ENCODE measurements around the gene RHOBTB3.

Gene RHOBTB3

GRCh38 chr5:95733107-95733665 lies 2.0 kb downstream of the RHOBTB3 start:
- DNase-seq: no peak

- no peak for DNase-seq
These were observed 3.1 kb downstream of the RHOBTB3 start for GRCh38 chr5:95734187-95734586.

GRCh38 chr5:95734906-95735305 lies 3.8 kb downstream of the RHOBTB3 start:
- DNase-seq: no peak

- no peak for DNase-seq
These were observed 4.3 kb downstream of the RHOBTB3 start for GRCh38 chr5:95735406-95735805.

GRCh38 chr5:95738072-95738471 lies 6.9 kb downstream of the RHOBTB3 start:
- DNase-seq: no peak

GRCh38 chr5:95738834-95739233 lies 7.7 kb downstream of the RHOBTB3 start:
- no peak for DNase-seq

- DNase-seq: no peak
These were observed 8.7 kb downstream of the RHOBTB3 start for GRCh38 chr5:95739857-95740256.

- DNase-seq: no peak
These were observed 10.3 kb downstream of the RHOBTB3 start for GRCh38 chr5:95741458-95741857.

GRCh38 chr5:95743232-95743631 lies 12.1 kb downstream of the RHOBTB3 start:
- DNase-seq: no peak

GRCh38 chr5:95743877-95744276 lies 12.7 kb downstream of the RHOBTB3 start:
- DNase-seq: no peak

- DNase-seq: no peak
These were observed 15.1 kb downstream of the RHOBTB3 start for GRCh38 chr5:95746194-95746593.

GRCh38 chr5:95746722-95747679 lies 15.9 kb downstream of the RHOBTB3 start:
- DNase-seq: no peak

GRCh38 chr5:95748133-95748532 lies 17.0 kb downstream of the RHOBTB3 start:
- no peak for DNase-seq

GRCh38 chr5:95754545-95754944 lies 23.4 kb downstream of the RHOBTB3 start:
- DNase-seq: no peak

- DNase-seq: no peak
These were observed 27.9 kb downstream of the RHOBTB3 start for GRCh38 chr5:95759005-95759404.

GRCh38 chr5:95759634-95760033 lies 28.5 kb downstream of the RHOBTB3 start:
- DNase-seq: peak in 1 of 2 experiments; percentile 44

- no peak for DNase-seq
These were observed 29.4 kb downstream of the RHOBTB3 start for GRCh38 chr5:95760273-95761191.

- DNase-seq: no peak
These were observed 30.9 kb downstream of the RHOBTB3 start for GRCh38 chr5:95761771-95762651.

- DNase-seq: no peak
These were observed 31.5 kb downstream of the RHOBTB3 start for GRCh38 chr5:95762652-95763041.

GRCh38 chr5:95763941-95764340 lies 32.8 kb downstream of the RHOBTB3 start:
- no peak for DNase-seq

- DNase-seq: no peak
These were observed 37.6 kb downstream of the RHOBTB3 start for GRCh38 chr5:95768731-95769130.
